ENCODE measurements around the gene C4BPA. TPM values are rescaled to one million over a fixed set of nuclear protein-coding genes. Genes with fewer than 3 reads are reported as not detected.
A peak's percentile ranks its signal among the peaks of the same experiment; 100 is the strongest.

The C4BPA gene
- total RNA-seq (2014; rRNA removed): not detected in 2 replicates
- percentile 2 among the genes with signal in this experiment for Bru-seq, nascent RNA
- percentile 7 among the genes with signal in this experiment for BruChase-seq, experiment 1, labeled RNA remaining after a 6-hour chase
- BruChase-seq, experiment 2, labeled RNA remaining after a 2-hour chase: percentile 4 among the genes with signal in this experiment
- long read RNA-seq: 0 reads

- POLR2A ChIA-PET (ENCODE audit: unreplicated experiment): no interaction called here
These were observed at the start of gene C4BPA for GRCh38 chr1:207103892-207104373. C4BPA (plus strand) TSS chr1:207104233; CDS start chr1:207113026, 8,793 bp downstream.

GRCh38 chr1:207054491-207054890 lies 49.5 kb upstream of the C4BPA start:
- peaks cover 14% of the 10 kb centered on the region for H3F3A ChIP-seq (ENCODE audit: low read length, unreplicated experiment)
- H4K20me1 ChIP-seq (ENCODE audit: low read length): peaks cover 6% of the 10 kb centered on the region
- no peaks in the 10 kb centered on the region for H3K27me3 ChIP-seq (ENCODE audit: low read length)
- H3K79me2 ChIP-seq (ENCODE audit: low read length): peaks cover 53% of the 10 kb centered on the region
- H3K27ac ChIP-seq (ENCODE audit: low read length): no peak overlapping the region
- TF ChIP-seq EZH2phosphoT487 (IDR thresholded peaks at IDR 0.05; ENCODE audit: borderline replicate concordance, low read length) (no peak), CTCF (conservative IDR thresholded peaks at IDR 0.05; ENCODE audit: low read depth, low read length) (no peak), EZH2 (IDR thresholded peaks at IDR 0.05; ENCODE audit: low read length, unreplicated experiment) (no peak)
- no peaks in the 10 kb centered on the region for H3K9me3 ChIP-seq (ENCODE audit: low read length)
- ATAC-seq: no peak
- no peak overlapping the region for H2AFZ ChIP-seq (ENCODE audit: low read length)
- H3K9me2 ChIP-seq (replicated peaks; ENCODE audit: low read length): no peaks in the 10 kb centered on the region
- CTCF ChIA-PET: interaction anchor here (0.6 kb wide), 1 partner anchor 12 kb away, joined by 3 read pairs; no protein-coding TSS in a partner anchor
- H3K4me2 ChIP-seq (ENCODE audit: low read length): peak overlapping the region; percentile 89
- intact Hi-C loops (cut with micrococcal nuclease): loop anchor here (10.0 kb wide), 2 partner anchors 370 to 420 kb away; partner anchors contain the start of genes DYRK3 and MAPKAPK2
- H3K4me3 ChIP-seq (ENCODE audit: low read length): peak overlapping the region; percentile 78; the same call in 1 of the 2 replicates
- POLR2A ChIA-PET (ENCODE audit: unreplicated experiment): interaction anchor here (0.6 to 2.3 kb wide), 2 partner anchors 24 to 298 kb away, joined by 7 to 81 read pairs; partner anchors contain the start of gene C1orf116
- no TSS peak for BruUV-seq (replicated peaks)
- peaks cover 42% of the 10 kb centered on the region for H3K4me1 ChIP-seq (ENCODE audit: insufficient read depth, low read length)
- no peak overlapping the region for H3K9ac ChIP-seq (ENCODE audit: low read length)
- H3K36me3 ChIP-seq (ENCODE audit: low read depth, low read length): peaks cover 6% of the 10 kb centered on the region
- DNase-seq: no peak

More at GRCh38 chr1:207103892-207104373, at the start of gene C4BPA:
- H3K9me3 ChIP-seq (ENCODE audit: low read length): no peaks in the 10 kb centered on the region
- H3K9ac ChIP-seq (ENCODE audit: low read length): no peak within 1 kb of the TSS
- H3K27ac ChIP-seq (ENCODE audit: low read length): no peak within 1 kb of the TSS
- no peaks in the 10 kb centered on the region for H3F3A ChIP-seq (ENCODE audit: low read length, unreplicated experiment)
- no TSS peak for BruUV-seq (replicated peaks)
- H3K4me3 ChIP-seq (ENCODE audit: low read length): no peak within 1 kb of the TSS
- no peak for TF ChIP-seq EZH2phosphoT487 (IDR thresholded peaks at IDR 0.05; ENCODE audit: borderline replicate concordance, low read length)
- TF ChIP-seq CTCF (conservative IDR thresholded peaks at IDR 0.05; ENCODE audit: low read depth, low read length): no peak
- TF ChIP-seq EZH2 (IDR thresholded peaks at IDR 0.05; ENCODE audit: low read length, unreplicated experiment): no peak
- H3K4me1 ChIP-seq (ENCODE audit: insufficient read depth, low read length): no peaks in the 10 kb centered on the region
- no peaks in the 10 kb centered on the region for H3K79me2 ChIP-seq (ENCODE audit: low read length)
- intact Hi-C loops (cut with micrococcal nuclease): no loop called here
- H3K27me3 ChIP-seq (ENCODE audit: low read length): peaks cover 36% of the 10 kb centered on the region
- DNase-seq (no peak), ATAC-seq (no peak)
- no peak within 1 kb of the TSS for H2AFZ ChIP-seq (ENCODE audit: low read length)
- no peaks in the 10 kb centered on the region for H4K20me1 ChIP-seq (ENCODE audit: low read length)
- no peaks in the 10 kb centered on the region for H3K9me2 ChIP-seq (replicated peaks; ENCODE audit: low read length)
- CTCF ChIA-PET: no interaction called here
- H3K36me3 ChIP-seq (ENCODE audit: low read depth, low read length): no peaks in the 10 kb centered on the region
- no peak within 1 kb of the TSS for H3K4me2 ChIP-seq (ENCODE audit: low read length)
